GM10266 (cell line): Measurements from ENCODE around the gene DGUOK.

ENCODE experiments used
- DNase-seq: peaks from one replicate; pipeline ENCODE4 v3.0.0; 2012; ENCODE audit errors: extremely low spot score
- TF ChIP-seq, protein P1 (sequence below): IDR thresholded peaks from 2 replicates; pipeline ENCODE4 v1.5.1; 2012; ENCODE audit warnings: mild to moderate bottlenecking, low read depth; ENCODE audit not compliant: control insufficient read depth, insufficient read depth; ENCODE audit errors: missing control alignments

The DGUOK gene

DNA sequence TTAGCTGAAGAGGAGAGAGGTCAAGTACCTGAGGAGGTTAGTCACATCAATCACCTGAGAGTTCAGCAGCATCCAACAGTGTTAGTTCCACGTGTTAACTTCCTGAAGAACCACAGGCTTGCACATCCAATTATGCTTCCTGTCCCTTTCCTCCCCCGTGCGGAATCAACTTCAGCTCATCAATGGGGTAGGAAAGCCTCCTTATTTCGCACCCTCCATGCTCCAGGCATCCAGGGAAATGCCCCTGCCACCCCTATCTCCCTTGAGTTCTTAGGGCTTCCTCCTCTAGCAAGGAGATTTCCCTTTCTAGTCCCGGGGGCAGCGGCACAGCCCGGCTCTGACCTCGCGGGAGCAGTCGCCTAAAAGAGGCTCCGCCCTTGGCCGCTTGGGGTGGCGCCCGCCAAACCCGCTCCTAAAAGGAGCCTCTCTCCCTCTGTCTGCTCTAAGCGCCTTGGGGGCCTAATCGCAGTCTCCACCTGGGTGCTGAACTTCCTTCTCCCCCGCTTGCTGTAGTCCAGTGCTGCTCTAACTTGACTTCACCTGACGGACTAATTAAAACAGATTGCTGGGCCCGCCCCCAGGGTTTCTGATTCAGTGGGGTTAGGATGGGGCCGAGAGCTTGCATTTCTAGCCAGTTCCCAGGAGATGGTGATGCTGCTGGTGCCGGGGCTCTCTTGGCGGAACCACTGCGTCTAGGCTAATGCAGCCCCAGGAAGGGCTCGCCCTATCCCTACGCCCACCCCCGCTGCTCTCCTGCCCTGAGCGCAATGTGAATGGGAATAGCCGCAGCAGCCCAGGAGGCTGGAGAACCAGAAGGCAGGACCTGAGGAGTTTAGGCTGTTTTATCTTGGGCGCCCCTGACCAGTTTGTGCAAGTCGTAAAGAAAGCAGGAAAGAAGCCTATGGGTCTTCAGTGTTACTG, 54.7 kb downstream of the DGUOK start:
- peak; percentile 72 for DNase-seq
- TF ChIP-seq, protein P1, sequence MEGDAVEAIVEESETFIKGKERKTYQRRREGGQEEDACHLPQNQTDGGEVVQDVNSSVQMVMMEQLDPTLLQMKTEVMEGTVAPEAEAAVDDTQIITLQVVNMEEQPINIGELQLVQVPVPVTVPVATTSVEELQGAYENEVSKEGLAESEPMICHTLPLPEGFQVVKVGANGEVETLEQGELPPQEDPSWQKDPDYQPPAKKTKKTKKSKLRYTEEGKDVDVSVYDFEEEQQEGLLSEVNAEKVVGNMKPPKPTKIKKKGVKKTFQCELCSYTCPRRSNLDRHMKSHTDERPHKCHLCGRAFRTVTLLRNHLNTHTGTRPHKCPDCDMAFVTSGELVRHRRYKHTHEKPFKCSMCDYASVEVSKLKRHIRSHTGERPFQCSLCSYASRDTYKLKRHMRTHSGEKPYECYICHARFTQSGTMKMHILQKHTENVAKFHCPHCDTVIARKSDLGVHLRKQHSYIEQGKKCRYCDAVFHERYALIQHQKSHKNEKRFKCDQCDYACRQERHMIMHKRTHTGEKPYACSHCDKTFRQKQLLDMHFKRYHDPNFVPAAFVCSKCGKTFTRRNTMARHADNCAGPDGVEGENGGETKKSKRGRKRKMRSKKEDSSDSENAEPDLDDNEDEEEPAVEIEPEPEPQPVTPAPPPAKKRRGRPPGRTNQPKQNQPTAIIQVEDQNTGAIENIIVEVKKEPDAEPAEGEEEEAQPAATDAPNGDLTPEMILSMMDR = no peak

DNA sequence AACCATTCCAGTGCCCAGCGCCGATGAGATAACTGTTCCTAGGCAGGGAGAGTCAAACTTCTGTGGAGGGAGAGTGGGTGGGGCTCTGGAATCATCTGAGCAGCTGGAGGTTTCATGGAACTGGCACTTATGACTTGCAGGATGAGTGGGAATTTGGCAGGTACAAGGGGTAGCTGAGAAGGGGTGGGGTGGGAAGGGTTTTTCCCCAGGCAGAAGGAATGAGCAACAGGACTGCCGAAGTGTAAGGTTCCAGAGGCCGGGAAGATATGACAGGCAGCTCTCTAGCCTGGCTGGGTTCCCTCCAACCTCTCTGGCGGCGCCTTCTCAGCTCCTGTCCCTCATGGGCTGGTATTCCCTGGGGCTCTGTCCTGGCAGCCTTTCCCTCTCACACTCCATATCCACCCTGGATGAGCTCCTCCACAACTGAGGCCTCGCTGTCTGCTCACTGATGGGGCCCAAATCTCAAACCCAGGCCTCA, 55.5 kb downstream of the DGUOK start:
- no peak for DNase-seq
- TF ChIP-seq, protein P1 = no peak

DNA sequence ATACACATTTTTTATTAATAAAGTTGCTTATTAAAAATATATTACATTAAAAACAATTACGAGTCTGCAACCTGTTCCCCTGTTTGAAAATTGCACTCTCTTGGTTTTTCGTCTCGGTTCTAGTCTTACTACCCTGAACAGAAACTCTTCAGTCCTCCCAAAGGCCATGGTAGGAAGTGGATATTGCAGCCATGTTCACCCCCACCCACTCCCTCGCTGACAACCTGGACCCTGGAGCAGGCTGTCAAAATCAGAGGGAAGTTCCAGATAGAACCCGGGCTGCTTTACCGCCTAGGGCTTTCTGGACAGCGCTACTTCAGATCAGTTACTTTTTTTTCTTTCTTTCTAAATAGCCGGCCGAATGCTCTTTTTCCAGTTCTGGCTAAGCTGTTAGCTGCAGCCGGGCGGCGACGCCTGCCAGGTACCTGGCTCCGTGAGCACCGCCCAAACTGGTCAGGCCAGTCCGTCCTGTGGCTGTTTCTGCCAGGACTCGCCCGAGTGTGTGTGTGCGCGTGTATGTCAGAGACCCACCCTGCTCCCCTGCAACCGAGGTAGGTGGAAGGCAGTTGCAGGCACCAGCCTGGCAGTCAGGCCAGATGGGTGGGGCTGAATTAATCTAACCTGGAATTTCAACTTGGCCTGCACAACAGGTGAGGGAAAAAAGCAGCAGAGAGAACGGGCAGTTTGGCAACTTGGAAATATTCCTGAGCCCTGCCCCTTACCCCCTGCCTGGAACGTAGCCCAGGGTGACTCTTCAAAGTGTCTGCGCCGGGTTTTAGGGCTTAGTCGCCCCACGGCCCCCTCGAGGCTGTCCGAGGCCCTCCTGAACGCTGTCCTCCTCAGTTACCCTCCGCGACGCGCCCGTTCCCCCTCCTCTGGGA, 56.9 kb downstream of the DGUOK start:
- DNase-seq = no peak
- TF ChIP-seq, protein P1 = no peak

DNA sequence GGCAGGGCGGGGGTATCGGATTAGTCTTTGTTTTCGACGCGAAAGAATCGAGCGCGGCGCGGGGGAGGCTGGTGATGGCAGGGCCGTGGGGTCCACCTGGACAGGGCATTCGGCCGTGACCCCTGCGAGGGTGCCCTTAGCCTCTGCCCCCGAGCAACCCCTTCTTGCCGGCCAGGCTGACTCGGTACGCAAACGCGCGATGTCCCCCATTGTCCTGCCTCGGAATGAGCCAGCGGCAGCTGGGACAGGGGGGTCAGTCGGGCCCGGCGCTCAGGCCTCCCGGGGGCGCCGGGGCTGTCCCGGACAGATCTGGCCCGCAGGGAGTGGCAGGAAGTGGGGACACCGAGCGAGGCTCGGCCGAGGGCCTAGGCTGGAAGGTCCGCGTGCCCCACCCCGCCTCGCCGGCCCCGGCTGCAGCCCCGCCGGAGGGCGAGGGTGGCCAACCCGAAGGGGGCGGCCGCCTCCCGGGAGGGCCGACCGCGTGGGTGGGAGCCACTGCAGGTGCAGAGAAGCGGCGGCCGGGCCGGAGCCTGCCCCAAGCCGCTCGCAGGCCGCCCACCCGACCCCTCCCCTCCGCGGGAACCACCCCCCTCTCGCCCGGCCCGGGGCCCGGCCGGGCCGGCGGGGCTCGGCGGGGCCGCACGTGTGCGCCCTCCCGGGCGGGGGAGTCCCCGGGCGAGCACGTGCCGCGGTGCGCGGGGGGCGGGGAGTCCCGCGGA, 57.7 kb downstream of the DGUOK start, which contains the start of gene TET3:
Gene TET3, plus strand, starts transcription at position 708 of the 719 bp plus-strand sequence. CDS start 1,494 bp downstream, outside the sequence.
- DNase-seq = peak; percentile 85

DNA sequence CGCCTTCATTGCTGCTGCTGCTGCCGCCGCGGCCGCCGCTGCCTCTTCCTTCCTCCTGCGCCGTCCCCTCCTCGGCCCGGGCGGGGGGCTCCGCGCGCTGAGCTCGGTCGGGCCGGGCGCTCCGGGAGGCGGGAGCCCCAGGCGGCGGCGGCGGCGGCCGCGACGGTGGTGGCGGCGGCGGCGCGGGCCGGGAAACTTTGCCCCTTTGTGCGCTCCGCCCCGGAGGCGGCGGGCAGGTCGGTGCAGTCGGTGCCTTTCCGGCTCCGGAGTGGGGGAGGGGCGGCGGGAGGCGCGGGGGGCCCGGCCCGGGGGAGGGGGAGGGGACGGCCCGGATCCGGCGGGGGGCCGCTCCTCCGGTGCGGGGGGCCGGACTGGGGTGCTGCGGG, 58.2 kb downstream of the DGUOK start:
- TF ChIP-seq, protein P1 = no peak

More for the DNA sequence above, 57.7 kb downstream of the DGUOK start, which contains the start of gene TET3:
- TF ChIP-seq, protein P1 = no peak

DNA sequence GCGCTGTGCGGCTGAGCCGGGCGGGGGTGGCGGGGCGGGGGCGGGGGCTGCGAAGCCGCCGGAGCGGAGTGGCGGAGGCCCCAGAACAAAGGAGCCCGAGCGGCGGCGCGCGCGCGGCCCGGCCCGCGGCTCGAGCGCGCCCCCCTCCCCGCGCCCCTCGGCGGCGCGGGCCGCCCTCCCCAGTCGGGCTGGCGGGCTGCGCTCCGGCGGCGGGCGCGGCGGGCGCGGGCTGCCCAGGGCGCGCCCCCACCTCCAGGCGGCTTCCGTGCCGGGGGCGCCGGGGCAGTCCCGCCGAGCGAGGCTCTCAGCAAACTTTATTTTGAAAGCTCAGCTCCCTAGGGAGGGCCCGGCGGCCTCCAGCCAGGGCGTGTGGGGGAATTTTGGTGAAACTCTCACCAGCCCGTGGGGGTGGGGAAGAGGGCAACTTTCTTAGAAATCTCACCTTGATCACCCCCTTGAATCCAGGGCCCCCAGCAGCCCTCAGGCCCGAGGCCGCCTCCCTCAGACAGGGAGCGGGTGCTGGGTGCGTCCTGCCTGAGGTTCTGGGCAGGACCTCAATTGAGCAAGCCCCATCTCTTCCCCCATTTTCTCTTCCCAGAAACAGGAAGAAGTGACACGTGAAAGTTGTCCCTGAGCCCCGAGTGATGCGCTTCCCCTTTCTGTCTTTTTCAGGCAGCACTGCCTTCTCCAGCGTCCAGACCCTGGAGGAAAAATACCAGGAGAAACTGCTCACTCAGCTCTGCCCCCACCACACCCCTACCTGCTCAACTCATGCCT, 58.8 kb downstream of the DGUOK start:
- TF ChIP-seq, protein P1 = no peak
- peak; percentile 82 for DNase-seq

More for the DNA sequence above, 58.2 kb downstream of the DGUOK start:
- DNase-seq = no peak
